T-helper 1 cell (primary cell): ENCODE results near the gene EEF1A2.
"Not testable (repeated sequence)": the region's sequence is repeated elsewhere in the genome, so short reads cannot be mapped to it uniquely, and the experiment has no call there.

Source experiments
- DNase-seq, 5 donors: peaks; one replicate each; pipeline ENCODE4 v3.0.0-alpha.2; 2012 to 2020

The EEF1A2 gene

GRCh38 chr20:63484651-63485403, 14.1 kb downstream of the EEF1A2 start:
- no peak for DNase-seq

- DNase-seq, result no peak
Observed at GRCh38 chr20:63484236-63484635, 14.6 kb downstream of the EEF1A2 start.

- DNase-seq, result no peak
Observed at GRCh38 chr20:63483834-63484233, 15.0 kb downstream of the EEF1A2 start.

- no peak for DNase-seq
Observed at GRCh38 chr20:63482021-63482587, 16.8 kb downstream of the EEF1A2 start.

GRCh38 chr20:63481503-63481902, 17.4 kb downstream of the EEF1A2 start:
- no peak for DNase-seq

- not testable (repeated sequence) for DNase-seq
Observed at GRCh38 chr20:63479695-63480419, 19.0 kb downstream of the EEF1A2 start.

- DNase-seq, result no peak
Observed at GRCh38 chr20:63478346-63479302, 20.3 kb downstream of the EEF1A2 start.

- DNase-seq, result no peak
Observed at GRCh38 chr20:63477944-63478343, 20.9 kb downstream of the EEF1A2 start.

GRCh38 chr20:63477061-63477616, 21.7 kb downstream of the EEF1A2 start:
- no peak for DNase-seq

GRCh38 chr20:63475209-63475608, 23.7 kb downstream of the EEF1A2 start:
- no peak for DNase-seq

- DNase-seq, result no peak
Observed at GRCh38 chr20:63473555-63474449, 25.1 kb downstream of the EEF1A2 start.

GRCh38 chr20:63472862-63473390, 26.0 kb downstream of the EEF1A2 start:
- no peak for DNase-seq

- no peak for DNase-seq
Observed at GRCh38 chr20:63471981-63472831, 26.7 kb downstream of the EEF1A2 start, which contains the start of gene KCNQ2. Gene KCNQ2 (minus strand): TSS chr20:63472655. CDS start chr20:63472463, 192 bp downstream.

- DNase-seq, result no peak
Observed at GRCh38 chr20:63471717-63471980, 27.2 kb downstream of the EEF1A2 start.

- no peak for DNase-seq
Observed at GRCh38 chr20:63471002-63471716, 27.7 kb downstream of the EEF1A2 start.

GRCh38 chr20:63470410-63470809, 28.5 kb downstream of the EEF1A2 start:
- DNase-seq, result no peak

GRCh38 chr20:63469713-63470101, 29.2 kb downstream of the EEF1A2 start:
- DNase-seq, result no peak

- DNase-seq, result no peak
Observed at GRCh38 chr20:63469019-63469712, 29.7 kb downstream of the EEF1A2 start.

- DNase-seq, result no peak
Observed at GRCh38 chr20:63468421-63468820, 30.5 kb downstream of the EEF1A2 start.
